ENCODE results near the gene LIPI.

GRCh38 chr21:14071902-14072734, 138.6 kb downstream of the LIPI start:
- TF ChIP-seq CTCF (IDR thresholded peaks at IDR 0.05) (no peak), POLR2A (IDR thresholded peaks at IDR 0.05) (no peak)
